ENCODE results near the gene STARD8. TPM values are rescaled to one million over a fixed set of nuclear protein-coding genes. Genes with fewer than 3 reads are reported as not detected.
"Not testable (repeated sequence)": the region's sequence is repeated elsewhere in the genome, so short reads cannot be mapped to it uniquely, and the experiment has no call there.

Gene STARD8
- total and polyA plus RNA-seq, 4 donors = 1.9 to 17.9 (median 7.5) TPM

DNA sequence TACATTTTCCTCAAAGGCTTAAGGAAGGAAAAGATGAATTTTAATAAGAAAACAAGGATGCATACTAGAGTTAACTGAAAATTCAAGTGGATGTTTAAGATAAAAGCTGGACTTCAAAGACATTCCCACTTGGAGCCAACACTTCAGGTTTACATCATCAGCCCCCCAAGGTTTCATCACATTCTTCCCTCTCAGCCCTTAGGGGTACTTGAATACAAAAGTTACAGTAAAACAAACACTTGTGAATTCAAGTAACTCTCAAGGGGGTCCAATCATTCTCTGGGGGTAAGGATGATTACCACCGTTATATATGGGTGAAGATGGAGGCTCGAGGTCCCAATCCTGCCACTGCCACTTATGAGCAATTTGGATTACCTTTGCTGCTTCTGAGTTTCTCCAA lies 36.1 kb downstream of the STARD8 start:
- 88 to 98% methylated on average over 2 of the region's 2 CpGs for WGBS, 2 donors
- intact Hi-C loops (cut with DNase I) = no loop called here
- DNase-seq = no peak
- H3K4me3 ChIP-seq (ENCODE audit: low read length in 2 of 2) = no peak overlapping the region
- no peak for ATAC-seq (ENCODE audit: low FRiP score)
- no peaks in the 10 kb centered on the region for H3K9me3 ChIP-seq (ENCODE audit: control insufficient read depth, low read length)
- no peaks in the 10 kb centered on the region for H3K4me1 ChIP-seq (ENCODE audit: control insufficient read depth in 1 of 2, insufficient read depth in 2 of 2, low read length in 2 of 2)
- H3K27me3 ChIP-seq (ENCODE audit: control insufficient read depth in 1 of 2, insufficient read depth in 2 of 2, low read length in 1 of 2) = no peaks in the 10 kb centered on the region
- no peak overlapping the region for H3K27ac ChIP-seq (ENCODE audit: low read depth in 1 of 2, low read length in 2 of 2)
- H3K36me3 ChIP-seq (ENCODE audit: control insufficient read depth in 1 of 2, insufficient read depth in 2 of 2, low read length in 1 of 2) = no peaks in the 10 kb centered on the region

DNA sequence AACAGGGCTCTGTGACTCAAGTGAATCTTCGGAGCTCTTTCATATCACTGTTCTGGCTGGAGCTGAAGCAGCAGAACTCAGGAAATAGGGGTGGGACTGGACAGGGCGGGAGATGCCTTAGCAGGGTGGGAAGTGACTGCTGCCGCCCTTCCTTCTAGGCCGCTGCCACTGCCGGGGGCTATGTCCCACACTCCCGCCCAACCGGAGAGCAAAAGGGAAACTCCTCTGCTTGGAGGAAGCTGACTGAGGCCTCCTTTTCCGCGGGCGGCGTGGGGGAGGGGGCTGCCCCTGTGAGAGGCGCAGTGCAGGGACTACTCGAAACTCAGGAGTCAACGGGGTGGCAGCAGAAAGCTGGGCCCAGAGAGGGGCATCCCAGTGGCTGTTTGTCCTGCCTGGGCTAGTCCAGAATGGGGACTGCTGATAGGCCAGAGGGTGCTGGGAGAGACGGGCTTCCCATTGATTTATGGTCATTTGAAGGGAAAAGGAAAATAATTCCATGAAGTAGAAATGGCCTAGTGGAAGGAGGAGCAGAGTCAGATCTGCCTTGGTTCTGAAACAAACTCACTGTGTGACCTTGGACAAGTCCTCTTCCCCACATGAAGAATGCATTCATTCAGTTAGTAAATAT lies 36.9 kb downstream of the STARD8 start:
- peak; percentile 82 to 83 for DNase-seq
- ATAC-seq (ENCODE audit: low FRiP score) = no peak

DNA sequence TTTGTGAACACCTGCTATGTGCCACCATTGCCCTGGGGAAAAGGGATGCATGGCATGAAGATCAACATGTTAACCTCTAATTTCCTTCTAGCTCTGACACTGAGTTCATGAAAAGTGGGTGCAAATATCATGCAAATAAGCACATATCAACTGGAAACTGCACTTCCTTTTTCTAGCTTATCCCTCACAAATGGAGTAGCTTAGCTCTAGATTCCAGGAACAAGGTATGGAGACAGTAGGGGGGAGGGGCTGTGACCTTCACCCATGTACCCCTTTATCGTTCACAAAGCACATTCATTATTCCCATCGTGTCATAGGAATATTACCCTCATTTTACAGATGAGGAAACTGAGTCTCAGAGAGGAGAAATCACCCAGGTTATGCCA lies 37.4 kb downstream of the STARD8 start:
- no peak overlapping the region for H3K4me3 ChIP-seq (ENCODE audit: low read length in 2 of 2)
- intact Hi-C loops (cut with DNase I) = no loop called here
- ATAC-seq (ENCODE audit: low FRiP score) (no peak), DNase-seq (no peak)
- no peaks in the 10 kb centered on the region for H3K36me3 ChIP-seq (ENCODE audit: control insufficient read depth in 1 of 2, insufficient read depth in 2 of 2, low read length in 1 of 2)
- no peak overlapping the region for H3K27ac ChIP-seq (ENCODE audit: low read depth in 1 of 2, low read length in 2 of 2)
- no peaks in the 10 kb centered on the region for H3K27me3 ChIP-seq (ENCODE audit: control insufficient read depth in 1 of 2, insufficient read depth in 2 of 2, low read length in 1 of 2)
- H3K4me1 ChIP-seq (ENCODE audit: control insufficient read depth in 1 of 2, insufficient read depth in 2 of 2, low read length in 2 of 2) = no peaks in the 10 kb centered on the region
- 78 to 99% methylated on average over 2 of the region's 2 CpGs for WGBS, 2 donors
- no peaks in the 10 kb centered on the region for H3K9me3 ChIP-seq (ENCODE audit: control insufficient read depth, low read length)

More for the DNA sequence above, 36.9 kb downstream of the STARD8 start:
- H3K27ac ChIP-seq (ENCODE audit: low read depth in 1 of 2, low read length in 2 of 2) = no peak overlapping the region
- intact Hi-C loops (cut with DNase I) = no loop called here
- no peaks in the 10 kb centered on the region for H3K36me3 ChIP-seq (ENCODE audit: control insufficient read depth in 1 of 2, insufficient read depth in 2 of 2, low read length in 1 of 2)
- H3K27me3 ChIP-seq (ENCODE audit: control insufficient read depth in 1 of 2, insufficient read depth in 2 of 2, low read length in 1 of 2) = no peaks in the 10 kb centered on the region
- no peaks in the 10 kb centered on the region for H3K9me3 ChIP-seq (ENCODE audit: control insufficient read depth, low read length)
- no peak overlapping the region for H3K4me3 ChIP-seq (ENCODE audit: low read length in 2 of 2)
- WGBS, 2 donors = 79 to 85% methylated on average over 15 of the region's 15 CpGs
- H3K4me1 ChIP-seq (ENCODE audit: control insufficient read depth in 1 of 2, insufficient read depth in 2 of 2, low read length in 2 of 2) = no peaks in the 10 kb centered on the region

DNA sequence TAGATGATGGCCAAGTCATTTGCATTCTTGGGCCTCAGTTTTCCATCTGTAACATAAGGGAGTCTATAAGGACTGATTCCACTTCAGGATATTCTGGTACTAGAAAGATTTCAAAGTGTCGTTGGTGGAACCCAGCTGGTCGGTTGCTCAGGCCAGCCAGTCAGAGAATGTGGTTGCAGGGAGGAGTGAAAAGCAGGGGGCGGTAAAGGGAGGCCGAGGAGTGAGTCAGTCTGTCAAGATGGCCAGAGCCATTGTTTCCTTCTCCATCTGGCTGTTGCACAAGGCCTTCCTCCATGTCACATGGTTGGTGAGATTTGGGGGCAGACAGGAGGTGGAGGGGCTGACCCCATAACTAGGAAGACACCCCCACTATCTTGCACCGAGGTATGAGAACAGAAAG lies 38.2 kb downstream of the STARD8 start:
- no peaks in the 10 kb centered on the region for H3K36me3 ChIP-seq (ENCODE audit: control insufficient read depth in 1 of 2, insufficient read depth in 2 of 2, low read length in 1 of 2)
- H3K27ac ChIP-seq (ENCODE audit: low read depth in 1 of 2, low read length in 2 of 2) = no peak overlapping the region
- no peak overlapping the region for H3K4me3 ChIP-seq (ENCODE audit: low read length in 2 of 2)
- H3K4me1 ChIP-seq (ENCODE audit: control insufficient read depth in 1 of 2, insufficient read depth in 2 of 2, low read length in 2 of 2) = no peaks in the 10 kb centered on the region
- intact Hi-C loops (cut with DNase I) = no loop called here
- H3K9me3 ChIP-seq (ENCODE audit: control insufficient read depth, low read length) = no peaks in the 10 kb centered on the region
- DNase-seq (peak in 1 of 2 donors; percentile 56), ATAC-seq (ENCODE audit: low FRiP score) (no peak)
- H3K27me3 ChIP-seq (ENCODE audit: control insufficient read depth in 1 of 2, insufficient read depth in 2 of 2, low read length in 1 of 2) = no peaks in the 10 kb centered on the region
- WGBS, 2 donors = 76 to 78% methylated on average over 5 of the region's 5 CpGs

DNA sequence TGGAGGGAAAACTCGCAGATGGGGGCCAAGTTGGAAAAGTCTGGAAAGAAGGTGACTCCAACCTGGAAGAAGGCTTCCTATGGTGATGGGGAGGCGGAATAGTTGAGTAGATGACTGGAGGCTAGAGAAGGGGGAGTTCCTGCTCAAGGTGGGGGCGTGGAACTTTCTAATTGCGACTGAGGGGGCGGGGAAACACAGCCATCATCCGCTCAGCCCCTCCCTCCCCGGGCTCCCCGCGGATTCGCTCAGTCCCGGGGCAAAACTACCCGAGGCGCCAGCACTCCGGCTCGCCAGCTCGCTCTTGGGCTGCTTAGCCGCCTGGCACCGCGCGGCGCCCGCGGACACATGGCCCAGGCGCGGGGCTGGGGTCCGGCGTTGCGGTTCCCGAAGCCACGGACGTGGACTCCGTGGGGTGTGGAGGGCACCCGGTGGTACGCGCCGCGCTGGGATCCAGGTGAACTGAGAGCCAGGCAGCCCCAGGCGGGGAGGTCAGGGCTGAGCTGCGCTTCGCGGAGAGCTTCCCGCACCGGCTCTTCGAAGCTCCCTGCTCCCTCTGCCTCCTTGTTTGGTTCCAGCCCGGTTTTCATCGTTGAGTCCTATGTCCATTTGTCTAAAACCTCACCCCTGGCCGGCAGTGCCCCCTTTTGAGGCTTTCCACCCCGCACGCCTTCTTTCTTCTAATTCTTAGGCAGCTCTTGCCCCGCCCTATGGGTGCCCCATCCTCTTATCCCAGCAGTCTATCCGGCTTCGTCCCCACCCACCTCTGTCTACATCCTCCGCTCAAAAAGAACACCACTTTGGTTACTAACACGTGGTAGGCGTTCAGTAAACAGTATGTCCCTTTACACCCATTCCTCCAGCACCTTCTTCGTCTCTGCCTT lies 38.9 kb downstream of the STARD8 start:
- H3K36me3 ChIP-seq (ENCODE audit: control insufficient read depth in 1 of 2, insufficient read depth in 2 of 2, low read length in 1 of 2) = no peaks in the 10 kb centered on the region
- 11 to 43% methylated on average over 54 to 56 of the region's 56 CpGs for WGBS, 2 donors
- no peaks in the 10 kb centered on the region for H3K9me3 ChIP-seq (ENCODE audit: control insufficient read depth, low read length)
- DNase-seq = peak; percentile 66 to 77
- H3K27ac ChIP-seq (ENCODE audit: low read depth in 1 of 2, low read length in 2 of 2) = no peak overlapping the region
- no peaks in the 10 kb centered on the region for H3K4me1 ChIP-seq (ENCODE audit: control insufficient read depth in 1 of 2, insufficient read depth in 2 of 2, low read length in 2 of 2)
- intact Hi-C loops (cut with DNase I) = no loop called here
- peak overlapping the region in 1 of 2 donors; percentile 19 for H3K4me3 ChIP-seq (ENCODE audit: low read length in 2 of 2)
- H3K27me3 ChIP-seq (ENCODE audit: control insufficient read depth in 1 of 2, insufficient read depth in 2 of 2, low read length in 1 of 2) = no peaks in the 10 kb centered on the region
- ATAC-seq (ENCODE audit: low FRiP score) = peak; percentile 58

DNA sequence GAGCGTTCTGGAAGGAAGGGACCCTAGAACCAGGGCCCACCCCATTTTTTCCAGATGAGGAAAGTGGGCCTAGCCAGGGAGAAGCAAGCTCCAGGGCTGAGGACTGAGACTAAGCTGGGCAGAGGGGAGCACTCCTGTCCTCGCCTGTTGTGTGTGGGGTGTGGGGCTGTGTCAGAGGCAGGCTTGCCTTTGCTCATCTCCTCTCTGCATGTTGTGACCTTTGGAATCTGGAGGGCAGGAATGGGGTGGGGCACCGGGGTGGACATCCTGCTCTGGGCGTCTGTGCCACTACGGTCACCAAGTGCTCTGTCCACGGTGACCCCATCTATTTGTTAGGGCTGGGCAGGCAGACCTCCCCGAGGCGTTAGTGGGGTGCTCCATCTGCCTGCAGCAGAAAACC lies 41.5 kb downstream of the STARD8 start:
- H3K27me3 ChIP-seq (ENCODE audit: control insufficient read depth in 1 of 2, insufficient read depth in 2 of 2, low read length in 1 of 2); intact Hi-C loops (cut with DNase I); H3K27ac ChIP-seq (ENCODE audit: low read depth in 1 of 2, low read length in 2 of 2); ATAC-seq (ENCODE audit: low FRiP score); H3K4me1 ChIP-seq (ENCODE audit: control insufficient read depth in 1 of 2, insufficient read depth in 2 of 2, low read length in 2 of 2); DNase-seq; H3K9me3 ChIP-seq (ENCODE audit: control insufficient read depth, low read length); H3K36me3 ChIP-seq (ENCODE audit: control insufficient read depth in 1 of 2, insufficient read depth in 2 of 2, low read length in 1 of 2); H3K4me3 ChIP-seq (ENCODE audit: low read length in 2 of 2): not testable (repeated sequence)
- 79 to 100% methylated on average over 4 of the region's 8 CpGs for WGBS, 2 donors

DNA sequence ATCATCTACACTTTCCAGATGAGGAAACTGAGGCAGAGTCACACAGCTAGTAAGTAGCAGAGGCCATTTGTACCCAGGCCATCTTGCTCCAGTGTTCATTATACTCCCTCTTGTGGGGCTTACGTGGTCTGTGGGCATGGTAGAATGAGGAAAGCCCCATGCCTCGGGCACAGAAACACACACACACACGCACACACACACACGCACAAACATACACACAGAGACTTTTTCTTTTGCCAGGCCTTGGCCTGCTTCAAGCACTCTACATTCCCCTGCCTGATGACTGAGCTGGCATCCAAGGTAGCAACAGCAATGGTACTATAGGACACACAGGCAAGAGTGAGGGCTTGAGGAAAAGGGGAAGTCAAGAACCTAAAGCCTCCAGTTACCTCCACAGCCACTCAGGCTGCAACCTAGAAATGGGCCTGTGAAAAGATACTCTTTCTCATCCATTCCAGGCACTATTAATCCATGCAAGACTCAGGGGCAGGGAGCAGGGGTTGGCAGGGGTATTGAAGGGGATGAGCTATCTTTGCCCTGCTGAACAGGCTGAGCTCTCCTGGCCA lies 43.6 kb downstream of the STARD8 start:
- Histone ChIP-seq H3K9me3 (ENCODE audit: control insufficient read depth, low read length) (no peaks in the 10 kb centered on the region), H3K4me1 (ENCODE audit: control insufficient read depth in 1 of 2, insufficient read depth in 2 of 2, low read length in 2 of 2) (no peaks in the 10 kb centered on the region), H3K36me3 (ENCODE audit: control insufficient read depth in 1 of 2, insufficient read depth in 2 of 2, low read length in 1 of 2) (no peaks in the 10 kb centered on the region), H3K27me3 (ENCODE audit: control insufficient read depth in 1 of 2, insufficient read depth in 2 of 2, low read length in 1 of 2) (no peaks in the 10 kb centered on the region), H3K4me3 (ENCODE audit: low read length in 2 of 2) (no peak overlapping the region), H3K27ac (ENCODE audit: low read depth in 1 of 2, low read length in 2 of 2) (no peak overlapping the region)
- 82 to 92% methylated on average over 4 of the region's 4 CpGs for WGBS, 2 donors
- ATAC-seq (ENCODE audit: low FRiP score) = no peak
- no peak for DNase-seq
- intact Hi-C loops (cut with DNase I) = no loop called here

DNA sequence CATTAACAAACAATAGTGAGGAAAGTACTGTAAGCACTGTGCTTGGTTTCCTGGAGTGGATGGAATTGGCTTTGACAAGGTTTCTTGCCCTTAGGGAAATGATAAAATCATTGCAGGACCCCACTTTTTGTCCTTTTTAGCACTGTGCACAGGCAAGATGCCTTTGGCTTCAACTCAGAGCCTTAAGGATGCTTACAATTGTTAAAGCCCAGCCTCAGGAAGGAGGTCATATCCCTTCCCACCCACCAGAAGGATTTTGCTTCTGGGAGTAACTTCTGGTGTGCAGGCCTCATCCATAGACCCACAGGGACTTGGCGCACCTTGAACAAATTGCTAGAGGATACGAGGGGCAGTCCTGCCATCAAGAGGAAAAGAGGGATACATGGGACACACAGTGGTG lies 44.5 kb downstream of the STARD8 start:
- Histone ChIP-seq H3K4me1 (ENCODE audit: control insufficient read depth in 1 of 2, insufficient read depth in 2 of 2, low read length in 2 of 2) (no peaks in the 10 kb centered on the region), H3K27me3 (ENCODE audit: control insufficient read depth in 1 of 2, insufficient read depth in 2 of 2, low read length in 1 of 2) (no peaks in the 10 kb centered on the region), H3K4me3 (ENCODE audit: low read length in 2 of 2) (no peak overlapping the region), H3K27ac (ENCODE audit: low read depth in 1 of 2, low read length in 2 of 2) (no peak overlapping the region), H3K36me3 (ENCODE audit: control insufficient read depth in 1 of 2, insufficient read depth in 2 of 2, low read length in 1 of 2) (no peaks in the 10 kb centered on the region), H3K9me3 (ENCODE audit: control insufficient read depth, low read length) (no peaks in the 10 kb centered on the region)
- 89 to 96% methylated on average over 2 of the region's 2 CpGs for WGBS, 2 donors
- ATAC-seq (ENCODE audit: low FRiP score) (no peak), DNase-seq (no peak)
- intact Hi-C loops (cut with DNase I) = no loop called here
